GM12878 (cell line): ENCODE data around the gene DNAH8. TPM values are rescaled to one million over a fixed set of nuclear protein-coding genes. Genes with fewer than 3 reads are reported as not detected.

Experiments
- ATAC-seq: fragments of 200-7000 bp; cut with Tn5 transposase; 3 replicates; pipeline ENCODE4 v1.9.1; 2020; ENCODE audit warnings: mild to moderate bottlenecking, moderate library complexity
- BruUV-seq: library from RNA; stranded (reverse); fragments of 400-500 nt; replicated peaks from 2 replicates; lab custom pipeline; 2021; lab: Mats Ljungman, UMichigan
- CTCF ChIA-PET: fragments of 300-600 bp; sonication (Branson Sonifier 250); formaldehyde crosslinking; extraction: SDS; loops from one replicate; lab custom pipeline; 2021; ENCODE audit warnings: inconsistent platforms; lab: Yijun Ruan, JAX
- POLR2A ChIA-PET: fragments of 350-600 bp; formaldehyde crosslinking; extraction: SDS; loops from one replicate; lab custom pipeline; 2021; ENCODE audit warnings: inconsistent platforms; lab: Charles Lee
- RAD21 ChIA-PET: fragments of 300-600 bp; sonication (Branson Sonifier 250); formaldehyde crosslinking; loops from one replicate; lab custom pipeline; 2023; ENCODE audit warnings: antibody characterized with exemption; ENCODE audit not compliant: unreplicated experiment; lab: Charles Lee
- SMC1A ChIA-PET: fragments of 300-600 bp; sonication (Branson Sonifier 250); formaldehyde crosslinking; loops from one replicate; lab custom pipeline; 2023; ENCODE audit not compliant: unreplicated experiment, uncharacterized antibody; lab: Charles Lee
- DNase-seq: peaks from one replicate; pipeline ENCODE4 v3.0.0-alpha.2; 2011; ENCODE audit warnings: low read depth, low spot score
- FAIRE-seq: peaks from 3 replicates; lab custom pipeline; 2011; peaks lifted over from hg19 to GRCh38; lab: Jason Lieb, UNC
- H2AFZ ChIP-seq: 2 replicates; pipeline ENCODE4 v1.6.0; 2011; ENCODE audit warnings: low read depth, low read length, control low read depth; ENCODE audit not compliant: control insufficient read depth
- H3K27ac ChIP-seq: 2 replicates; pipeline ENCODE4 v1.5.1; 2011; ENCODE audit warnings: control low read depth; ENCODE audit not compliant: control insufficient read depth, insufficient read depth
- H3K27me3 ChIP-seq, 2 experiments: replicated peaks in 1 of 2; 2 replicates each; pipeline versions ENCODE4 v1.6.0 to v1.6.1; 2011; ENCODE audit warnings: low read length in 1 of 2; ENCODE audit not compliant: control insufficient read depth in 2 of 2, insufficient read depth in 2 of 2
- H3K36me3 ChIP-seq, 2 experiments: 2 replicates each; pipeline ENCODE4 v1.5.1; 2011; ENCODE audit warnings: low read length in 1 of 2; ENCODE audit not compliant: control insufficient read depth in 2 of 2, insufficient read depth in 2 of 2
- H3K4me1 ChIP-seq: 2 replicates; pipeline ENCODE4 v1.6.1; 2011; ENCODE audit warnings: mild to moderate bottlenecking, low read length, moderate library complexity, mixed read lengths; ENCODE audit not compliant: control insufficient read depth, insufficient read depth
- H3K4me2 ChIP-seq: 2 replicates; pipeline ENCODE4 v1.6.0; 2011; ENCODE audit warnings: control low read depth; ENCODE audit not compliant: control insufficient read depth, insufficient read depth
- H3K4me3 ChIP-seq: fragments of 200-600 bp; sonication (generic); 2 replicates; pipeline ENCODE4 v1.5.1; 2016
- H3K79me2 ChIP-seq: 2 replicates; pipeline ENCODE4 v1.6.0; 2011; ENCODE audit warnings: low read length; ENCODE audit not compliant: control insufficient read depth, insufficient read depth
- H3K9ac ChIP-seq: 2 replicates; pipeline ENCODE4 v1.8.0; 2011; ENCODE audit warnings: low read length, control low read depth, mixed read lengths; ENCODE audit not compliant: control insufficient read depth, insufficient read depth
- H3K9me3 ChIP-seq: replicated peaks from 3 replicates; pipeline ENCODE4 v1.5.1; 2011; ENCODE audit warnings: mild to moderate bottlenecking, low read length; ENCODE audit not compliant: control insufficient read depth, insufficient read depth
- H4K20me1 ChIP-seq: 2 replicates; pipeline ENCODE4 v1.6.0; 2011; ENCODE audit not compliant: control insufficient read depth, insufficient read depth
- EGR1 ChIP-seq, 2 experiments: IDR thresholded peaks; 1 replicate in 1 of 2; 2 replicates in 1 of 2; pipeline ENCODE4 v1.6.1; 2011 to 2012; ENCODE audit warnings: low read depth in 2 of 2, low read length in 2 of 2, borderline replicate concordance in 1 of 2, mild to moderate bottlenecking in 1 of 2, moderate library complexity in 1 of 2
- HDGF ChIP-seq: fragments of 450-650 bp; IDR thresholded peaks from 2 replicates; pipeline ENCODE4 v1.6.1; 2016; ENCODE audit warnings: antibody characterized with exemption
- JUNB ChIP-seq: IDR thresholded peaks from 2 replicates; pipeline ENCODE4 v1.6.1; 2016; ENCODE audit warnings: antibody characterized with exemption, mild to moderate bottlenecking
- NFIC ChIP-seq: IDR thresholded peaks from 2 replicates; pipeline ENCODE4 v1.6.1; 2012; ENCODE audit warnings: low read depth, mild to moderate bottlenecking, inconsistent platforms, low read length, moderate library complexity
- NKRF ChIP-seq: fragments of 450-650 bp; conservative IDR thresholded peaks from 2 replicates; pipeline ENCODE4 v1.6.1; 2017; ENCODE audit warnings: mild to moderate bottlenecking, moderate library complexity
- YY1 ChIP-seq: IDR thresholded peaks from 2 replicates; pipeline ENCODE4 v1.6.1; 2011; ENCODE audit warnings: low read depth, mild to moderate bottlenecking, low read length
- WGBS: methylation state at CpG from one replicate; pipeline ENCODE4 v1.1.6; 2016; ENCODE audit warnings: low lambda C conversion rate; ENCODE audit not compliant: insufficient replicate concordance, insufficient coverage; ENCODE audit errors: missing lambda C conversion rate; 5-methylcytosine and 5-hydroxymethylcytosine counted together
- in situ Hi-C: fragments of 300-500 bp; cut with MboI; formaldehyde crosslinking; loops from 9 replicates; pipeline ENCODE4 v1.14.3; 2018; ENCODE audit warnings: mixed read lengths
- intact Hi-C: fragments of 100-400 bp; cut with micrococcal nuclease; formaldehyde crosslinking; loops from one replicate; pipeline ENCODE4 v1.14.2; 2022; ENCODE audit not compliant: unreplicated experiment
- polyA plus RNA-seq, 11 experiments: library from polyadenylated mRNA; depleted of rRNA in 4 of 11; unstranded in 6 of 11; stranded (reverse) in 5 of 11; fragments of >200 nt; fragmentation: Nextera tagmentation in 4 of 11; fragmentation: Illumina TruSeq in 1 of 11; extraction: Ambion mirVana in 4 of 11; extraction: Trizol in 1 of 11; gene quantifications; 1 replicate in 1 of 11; 2 replicates in 10 of 11; pipeline versions ENCODE4 v1.2.1 to v1.2.3, GENCODE V29; 2011 to 2016; ENCODE audit warnings: inconsistent platforms in 2 of 11, missing spikeins in 2 of 11, low read depth in 1 of 11
- total RNA-seq, 4 experiments: library from RNA; depleted of rRNA in 3 of 4; stranded (reverse); fragments of >200 nt in 3 of 4; fragmentation: Illumina TruSeq in 1 of 4; extraction: Trizol in 1 of 4; gene quantifications; 2 replicates each; pipeline versions ENCODE4 v1.2.1 to v1.2.3, GENCODE V29; 2013 to 2021
- TF ChIP-seq, protein P1 (sequence below): IDR thresholded peaks from 2 replicates; pipeline ENCODE4 v1.6.1; 2012; ENCODE audit warnings: improper control_type of control experiment, low read depth, low read length; ENCODE audit not compliant: insufficient replicate concordance

The DNAH8 gene
- total and polyA plus RNA-seq, 10 of the 15 experiments (the other 5 are each of a cell fraction or from before 2014, with no cell fraction given), result 0.02 to 0.34 (median 0.10) TPM; not detected in 3

- TF ChIP-seq, protein P1, sequence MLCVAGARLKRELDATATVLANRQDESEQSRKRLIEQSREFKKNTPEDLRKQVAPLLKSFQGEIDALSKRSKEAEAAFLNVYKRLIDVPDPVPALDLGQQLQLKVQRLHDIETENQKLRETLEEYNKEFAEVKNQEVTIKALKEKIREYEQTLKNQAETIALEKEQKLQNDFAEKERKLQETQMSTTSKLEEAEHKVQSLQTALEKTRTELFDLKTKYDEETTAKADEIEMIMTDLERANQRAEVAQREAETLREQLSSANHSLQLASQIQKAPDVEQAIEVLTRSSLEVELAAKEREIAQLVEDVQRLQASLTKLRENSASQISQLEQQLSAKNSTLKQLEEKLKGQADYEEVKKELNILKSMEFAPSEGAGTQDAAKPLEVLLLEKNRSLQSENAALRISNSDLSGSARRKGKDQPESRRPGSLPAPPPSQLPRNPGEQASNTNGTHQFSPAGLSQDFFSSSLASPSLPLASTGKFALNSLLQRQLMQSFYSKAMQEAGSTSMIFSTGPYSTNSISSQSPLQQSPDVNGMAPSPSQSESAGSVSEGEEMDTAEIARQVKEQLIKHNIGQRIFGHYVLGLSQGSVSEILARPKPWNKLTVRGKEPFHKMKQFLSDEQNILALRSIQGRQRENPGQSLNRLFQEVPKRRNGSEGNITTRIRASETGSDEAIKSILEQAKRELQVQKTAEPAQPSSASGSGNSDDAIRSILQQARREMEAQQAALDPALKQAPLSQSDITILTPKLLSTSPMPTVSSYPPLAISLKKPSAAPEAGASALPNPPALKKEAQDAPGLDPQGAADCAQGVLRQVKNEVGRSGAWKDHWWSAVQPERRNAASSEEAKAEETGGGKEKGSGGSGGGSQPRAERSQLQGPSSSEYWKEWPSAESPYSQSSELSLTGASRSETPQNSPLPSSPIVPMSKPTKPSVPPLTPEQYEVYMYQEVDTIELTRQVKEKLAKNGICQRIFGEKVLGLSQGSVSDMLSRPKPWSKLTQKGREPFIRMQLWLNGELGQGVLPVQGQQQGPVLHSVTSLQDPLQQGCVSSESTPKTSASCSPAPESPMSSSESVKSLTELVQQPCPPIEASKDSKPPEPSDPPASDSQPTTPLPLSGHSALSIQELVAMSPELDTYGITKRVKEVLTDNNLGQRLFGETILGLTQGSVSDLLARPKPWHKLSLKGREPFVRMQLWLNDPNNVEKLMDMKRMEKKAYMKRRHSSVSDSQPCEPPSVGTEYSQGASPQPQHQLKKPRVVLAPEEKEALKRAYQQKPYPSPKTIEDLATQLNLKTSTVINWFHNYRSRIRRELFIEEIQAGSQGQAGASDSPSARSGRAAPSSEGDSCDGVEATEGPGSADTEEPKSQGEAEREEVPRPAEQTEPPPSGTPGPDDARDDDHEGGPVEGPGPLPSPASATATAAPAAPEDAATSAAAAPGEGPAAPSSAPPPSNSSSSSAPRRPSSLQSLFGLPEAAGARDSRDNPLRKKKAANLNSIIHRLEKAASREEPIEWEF, result no peak
Observed at GRCh38 chr6:39078695-39079094, 363.6 kb downstream of the DNAH8 start (continued).

GRCh38 chr6:39079197-39080125 is 364.4 kb downstream of the DNAH8 start:
- FAIRE-seq, result no peak
- TF ChIP-seq HDGF (no peak), EGR1 (IDR thresholded peaks at IDR 0.05; ENCODE audit: borderline replicate concordance in 1 of 2, low read depth in 2 of 2, low read length in 2 of 2) (no peak), JUNB (no peak), NKRF (no peak), NFIC (no peak), YY1 (no peak)
- TF ChIP-seq, protein P1, result no peak

More at GRCh38 chr6:39079197-39080125, 364.4 kb downstream of the DNAH8 start:
- Histone ChIP-seq H3K79me2 (no peaks in the 10 kb centered on the region), H3K27me3 (peaks cover 0 to 2% of the 10 kb centered on the region in 2 experiments; a peak in 1 of 4 replicates), H3K4me3 (no peak overlapping the region), H3K9ac (no peak overlapping the region), H4K20me1 (no peaks in the 10 kb centered on the region), H3K4me2 (no peak overlapping the region), H2AFZ (no peak overlapping the region), H3K9me3 (no peaks in the 10 kb centered on the region), H3K27ac (no peak overlapping the region), H3K36me3 (no peaks in the 10 kb centered on the region), H3K4me1 (peaks cover 17% of the 10 kb centered on the region; the same call in 1 of the 2 replicates)
- CTCF ChIA-PET, result no interaction called here
- no peak for DNase-seq
- SMC1A ChIA-PET, result no interaction called here
- intact Hi-C loops (no loop called here), in situ Hi-C loops (no loop called here)
- BruUV-seq, result no TSS peak
- POLR2A ChIA-PET, result no interaction called here
- WGBS, result 5% methylated on average over 8 of the region's 8 CpGs
- RAD21 ChIA-PET, result no interaction called here
- no peak for ATAC-seq
